ENCODE results near the gene TFAP2A.

TFAP2A gene

DNA sequence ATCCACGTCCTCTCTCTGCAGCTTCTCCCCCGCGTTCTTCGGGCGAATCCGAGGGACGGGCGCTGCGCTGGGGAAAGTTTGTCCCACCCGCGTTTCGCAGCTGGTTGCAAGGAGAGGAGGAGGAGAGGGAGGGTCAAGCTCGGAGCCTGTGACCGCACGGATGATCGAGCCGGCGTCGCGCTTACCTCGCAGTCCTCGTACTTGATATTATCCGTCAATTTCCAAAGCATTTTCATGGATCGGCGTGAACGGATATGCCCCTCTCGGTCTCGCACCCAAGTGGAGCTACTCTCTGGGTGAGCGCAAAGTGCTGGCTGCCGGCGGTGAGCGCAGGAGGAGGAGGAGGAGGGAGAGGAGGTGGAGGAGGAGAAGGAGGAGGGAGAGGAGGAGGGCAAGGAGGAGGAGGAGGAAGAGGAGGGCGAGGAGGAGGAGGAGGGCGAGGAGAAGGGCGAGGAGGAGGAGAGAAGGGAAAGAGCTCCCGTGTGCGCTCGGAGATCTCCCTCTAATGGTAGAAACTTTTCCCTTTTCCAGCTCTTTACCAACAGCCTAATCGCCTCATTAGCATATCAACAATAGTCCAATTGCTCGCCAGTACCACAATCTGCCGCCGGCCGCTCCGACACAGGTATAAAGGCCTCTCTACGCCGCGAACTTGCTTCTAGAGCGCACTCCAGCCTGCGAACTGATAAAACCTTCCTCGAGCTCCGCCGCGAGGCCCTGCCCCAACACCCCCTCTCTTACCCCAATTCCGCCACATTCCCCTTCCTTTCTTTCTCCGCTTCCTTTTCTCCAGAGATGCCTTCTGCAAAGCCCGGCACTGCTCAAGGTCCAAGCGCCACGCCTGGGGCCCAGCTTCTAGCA is at the start of gene TFAP2A:
Gene TFAP2A, minus strand, starts transcription at position 319 of the 861 bp plus-strand sequence. Its CDS starts 83 bp downstream, at position 236.
- Histone ChIP-seq H3K9ac (ENCODE audit: insufficient read length) (peak within 1 kb of the TSS; percentile 79), H3K36me3 (ENCODE audit: insufficient read depth, low read length) (no peaks in the 10 kb centered on the region; the same call in 1 of the 2 replicates), H3K4me3 (peak within 1 kb of the TSS; percentile 89), H3K27ac (peak within 1 kb of the TSS; percentile 70), H3K9me3 (ENCODE audit: low read depth, low read length) (no peaks in the 10 kb centered on the region)
- TF ChIP-seq FOXP2 (optimal IDR thresholded peaks at IDR 0.05; ENCODE audit: control extremely low read depth, extremely low read length, insufficient read depth) (no peak), EZH2 (IDR thresholded peaks at IDR 0.05) (no peak), POLR2AphosphoS5 (IDR thresholded peaks at IDR 0.05; ENCODE audit: borderline replicate concordance, low read depth, low read length) (no peak)
- DNase-seq (ENCODE audit: low read depth, low spot score) = no peak

DNA sequence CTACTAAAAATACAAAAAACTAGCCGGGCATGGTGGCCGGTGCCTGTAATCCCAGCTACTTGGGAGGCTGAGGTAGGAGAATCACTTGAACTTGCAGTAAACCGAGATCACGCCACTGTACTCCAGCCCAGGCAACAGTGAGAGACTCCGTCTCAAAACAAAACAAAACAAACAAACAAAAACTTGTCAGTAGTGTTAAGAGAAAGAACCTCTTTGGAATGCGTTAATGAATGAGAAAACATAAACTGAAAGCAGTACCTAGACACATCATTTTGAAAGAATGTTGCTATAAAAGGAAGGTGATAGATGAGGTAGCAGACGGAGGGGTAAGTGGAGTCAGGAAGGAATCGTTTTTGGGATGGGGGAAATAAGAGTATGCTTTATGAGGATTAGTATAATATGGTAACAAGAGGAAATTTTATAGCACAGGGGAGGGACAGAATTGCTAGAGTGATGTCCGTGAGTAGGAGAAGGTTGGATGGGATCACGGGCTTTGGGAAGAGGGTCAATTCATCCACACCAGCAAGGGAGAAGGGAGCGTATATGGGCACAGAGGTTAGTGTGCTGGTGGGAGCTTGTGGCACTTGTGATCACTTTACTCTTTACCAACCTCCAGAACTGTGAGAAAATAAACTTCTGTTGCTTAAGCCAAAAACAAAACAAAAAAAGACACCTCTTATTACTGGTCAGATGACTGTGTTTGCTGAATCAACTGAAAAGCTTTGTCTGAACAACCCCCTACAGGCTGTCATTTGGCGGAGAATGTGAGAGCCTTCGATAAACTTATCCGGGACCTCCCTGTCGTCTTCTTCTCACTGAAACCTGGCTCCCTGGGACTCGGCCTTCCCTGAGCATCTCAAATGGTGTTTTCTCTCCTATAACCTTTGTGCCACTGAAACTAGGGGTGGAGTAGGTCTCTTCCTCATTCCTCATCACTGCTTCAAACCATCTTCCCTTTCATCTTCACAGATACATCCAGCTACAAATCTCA is 48.9 kb upstream of the TFAP2A start:
- TF ChIP-seq POLR2AphosphoS5 (IDR thresholded peaks at IDR 0.05; ENCODE audit: borderline replicate concordance, low read depth, low read length) (no peak), EZH2 (IDR thresholded peaks at IDR 0.05) (no peak), FOXP2 (optimal IDR thresholded peaks at IDR 0.05; ENCODE audit: control extremely low read depth, extremely low read length, insufficient read depth) (no peak)
- no peak overlapping the region for H3K4me3 ChIP-seq
- no peak overlapping the region for H3K27ac ChIP-seq
- no peak for DNase-seq (ENCODE audit: low read depth, low spot score)
- no peaks in the 10 kb centered on the region for H3K9me3 ChIP-seq (ENCODE audit: low read depth, low read length)
- no peaks in the 10 kb centered on the region for H3K36me3 ChIP-seq (ENCODE audit: insufficient read depth, low read length)
- no peak overlapping the region for H3K9ac ChIP-seq (ENCODE audit: insufficient read length)

DNA sequence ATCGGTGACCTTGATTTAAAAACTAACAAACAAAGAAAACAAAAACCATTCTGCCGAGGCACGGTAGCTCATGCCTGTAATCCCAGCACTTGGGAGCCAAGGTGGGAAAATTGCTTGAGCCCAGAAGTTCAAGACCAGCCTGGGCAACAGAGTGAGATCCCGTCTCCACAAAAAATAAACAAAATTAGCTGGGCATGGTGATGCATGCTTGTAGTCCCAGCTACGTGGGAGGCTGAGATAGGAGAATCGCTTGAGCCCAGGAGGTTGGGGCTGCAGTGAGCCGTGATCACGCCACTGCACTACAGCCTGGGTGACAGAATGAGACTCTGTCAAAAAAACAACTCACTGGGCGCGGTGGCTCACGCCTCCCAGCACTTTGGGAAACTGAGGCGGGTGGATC is 48.2 kb upstream of the TFAP2A start:
- H3K9ac ChIP-seq (ENCODE audit: insufficient read length) = no peak overlapping the region
- H3K36me3 ChIP-seq (ENCODE audit: insufficient read depth, low read length) = no peaks in the 10 kb centered on the region
- TF ChIP-seq FOXP2 (optimal IDR thresholded peaks at IDR 0.05; ENCODE audit: control extremely low read depth, extremely low read length, insufficient read depth) (no peak), EZH2 (IDR thresholded peaks at IDR 0.05) (no peak), POLR2AphosphoS5 (IDR thresholded peaks at IDR 0.05; ENCODE audit: borderline replicate concordance, low read depth, low read length) (no peak)
- H3K27ac ChIP-seq = no peak overlapping the region
- DNase-seq (ENCODE audit: low read depth, low spot score) = no peak
- no peak overlapping the region for H3K4me3 ChIP-seq
- no peaks in the 10 kb centered on the region for H3K9me3 ChIP-seq (ENCODE audit: low read depth, low read length)

DNA sequence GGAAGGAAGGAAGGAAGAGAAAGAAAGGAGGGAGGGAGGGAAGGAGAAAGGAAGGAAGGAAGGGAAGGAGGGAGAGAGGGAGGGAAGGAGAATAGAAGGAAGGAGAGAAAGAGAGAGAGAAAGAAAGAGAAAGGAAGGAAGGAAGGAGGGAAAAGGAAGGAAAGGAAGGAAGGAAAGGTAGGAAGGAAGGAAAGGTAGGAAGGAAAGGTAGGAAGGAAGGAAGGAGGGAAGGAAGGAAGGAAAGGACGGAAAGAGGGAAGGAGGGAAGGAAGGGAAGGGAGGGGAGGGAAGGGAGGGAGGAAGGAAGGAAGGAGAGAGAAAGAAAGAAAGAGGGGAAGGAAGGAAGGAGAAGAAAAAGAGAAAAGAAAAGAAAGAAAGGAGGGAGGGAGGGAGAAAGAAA is 47.0 kb upstream of the TFAP2A start:
- no peak overlapping the region for H3K4me3 ChIP-seq
- H3K9ac ChIP-seq (ENCODE audit: insufficient read length) = no peak overlapping the region
- no peak overlapping the region for H3K27ac ChIP-seq
- no peaks in the 10 kb centered on the region for H3K36me3 ChIP-seq (ENCODE audit: insufficient read depth, low read length)
- no peak for DNase-seq (ENCODE audit: low read depth, low spot score)
- TF ChIP-seq EZH2 (IDR thresholded peaks at IDR 0.05) = no peak
- TF ChIP-seq FOXP2 (optimal IDR thresholded peaks at IDR 0.05; ENCODE audit: control extremely low read depth, extremely low read length, insufficient read depth) = no peak
- no peak for TF ChIP-seq POLR2AphosphoS5 (IDR thresholded peaks at IDR 0.05; ENCODE audit: borderline replicate concordance, low read depth, low read length)
- no peaks in the 10 kb centered on the region for H3K9me3 ChIP-seq (ENCODE audit: low read depth, low read length)

DNA sequence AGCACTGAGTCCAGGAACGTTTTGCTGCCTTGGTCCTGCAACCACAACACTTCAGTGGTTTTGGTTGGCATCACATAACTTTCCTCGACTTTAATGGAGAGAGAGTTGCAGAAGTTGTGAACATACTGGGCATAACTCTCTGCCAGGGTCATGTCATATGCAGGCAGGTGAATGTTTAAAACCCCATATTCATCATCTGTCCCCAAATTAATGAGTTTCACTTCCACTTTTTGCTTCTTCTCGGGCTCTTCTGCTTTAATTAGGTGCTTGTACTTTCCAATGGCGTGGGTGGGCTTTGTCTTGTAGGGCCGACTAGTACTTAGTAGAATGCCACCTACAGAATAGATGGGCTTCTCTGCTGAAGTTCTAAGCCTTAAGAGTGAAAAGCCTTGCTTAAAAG is 45.2 kb upstream of the TFAP2A start:
- H3K9me3 ChIP-seq (ENCODE audit: low read depth, low read length) = no peaks in the 10 kb centered on the region
- H3K36me3 ChIP-seq (ENCODE audit: insufficient read depth, low read length) = no peaks in the 10 kb centered on the region
- DNase-seq (ENCODE audit: low read depth, low spot score) = no peak
- no peak overlapping the region for H3K27ac ChIP-seq
- TF ChIP-seq EZH2 (IDR thresholded peaks at IDR 0.05) = no peak
- TF ChIP-seq FOXP2 (optimal IDR thresholded peaks at IDR 0.05; ENCODE audit: control extremely low read depth, extremely low read length, insufficient read depth) = no peak
- TF ChIP-seq POLR2AphosphoS5 (IDR thresholded peaks at IDR 0.05; ENCODE audit: borderline replicate concordance, low read depth, low read length) = no peak
- H3K4me3 ChIP-seq = no peak overlapping the region
- no peak overlapping the region for H3K9ac ChIP-seq (ENCODE audit: insufficient read length)

DNA sequence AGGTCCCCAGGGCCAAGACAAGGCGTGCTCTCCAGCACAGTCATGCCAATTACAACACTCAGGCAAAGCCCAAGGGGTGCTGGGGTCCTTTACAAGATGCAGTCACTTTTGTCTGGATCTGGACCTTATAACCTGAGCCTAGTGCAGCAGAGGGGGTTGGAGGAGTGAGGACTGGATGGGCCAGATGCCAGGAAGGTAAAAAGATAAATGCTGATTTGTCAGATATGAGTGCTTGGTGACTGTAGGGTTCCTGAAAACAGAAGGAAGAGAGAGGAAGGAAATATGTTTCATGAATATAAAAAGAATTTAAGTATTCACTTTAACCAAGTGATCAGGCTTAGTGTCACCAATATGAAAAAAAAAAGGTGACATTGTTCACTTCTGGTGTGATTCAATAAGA is 43.4 kb upstream of the TFAP2A start:
- Histone ChIP-seq H3K9me3 (ENCODE audit: low read depth, low read length) (no peaks in the 10 kb centered on the region), H3K36me3 (ENCODE audit: insufficient read depth, low read length) (no peaks in the 10 kb centered on the region), H3K4me3 (no peak overlapping the region), H3K27ac (no peak overlapping the region), H3K9ac (ENCODE audit: insufficient read length) (no peak overlapping the region)
- no peak for DNase-seq (ENCODE audit: low read depth, low spot score)
- TF ChIP-seq FOXP2 (optimal IDR thresholded peaks at IDR 0.05; ENCODE audit: control extremely low read depth, extremely low read length, insufficient read depth) (no peak), POLR2AphosphoS5 (IDR thresholded peaks at IDR 0.05; ENCODE audit: borderline replicate concordance, low read depth, low read length) (no peak), EZH2 (IDR thresholded peaks at IDR 0.05) (no peak)

DNA sequence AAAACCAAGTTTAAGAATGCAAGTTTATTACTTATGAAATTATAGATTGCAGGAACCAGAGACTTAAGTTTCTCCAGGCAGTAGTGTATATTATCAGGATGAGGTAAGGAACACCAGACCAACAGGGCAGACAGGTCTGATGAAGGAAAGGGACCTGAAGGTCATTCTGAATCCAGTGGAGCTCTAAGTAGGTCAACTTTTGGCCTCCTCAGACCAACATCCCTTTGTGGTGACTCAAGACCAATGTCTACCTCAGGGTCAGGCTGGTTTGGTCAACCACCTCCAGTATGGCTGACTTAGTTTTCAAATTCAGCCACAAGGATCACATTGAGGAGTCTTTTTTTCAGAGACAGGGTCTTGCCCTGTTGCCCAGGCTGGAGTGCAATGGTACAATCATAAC is 38.7 kb upstream of the TFAP2A start:
- no peak for DNase-seq (ENCODE audit: low read depth, low spot score)
- H3K9me3 ChIP-seq (ENCODE audit: low read depth, low read length) = no peaks in the 10 kb centered on the region
- no peaks in the 10 kb centered on the region for H3K36me3 ChIP-seq (ENCODE audit: insufficient read depth, low read length)
- TF ChIP-seq POLR2AphosphoS5 (IDR thresholded peaks at IDR 0.05; ENCODE audit: borderline replicate concordance, low read depth, low read length) = no peak
- TF ChIP-seq EZH2 (IDR thresholded peaks at IDR 0.05) = no peak
- no peak for TF ChIP-seq FOXP2 (optimal IDR thresholded peaks at IDR 0.05; ENCODE audit: control extremely low read depth, extremely low read length, insufficient read depth)
- no peak overlapping the region for H3K9ac ChIP-seq (ENCODE audit: insufficient read length)
- H3K4me3 ChIP-seq = no peak overlapping the region
- no peak overlapping the region for H3K27ac ChIP-seq
